HG02840 (cell line): ENCODE measurements around the gene ZFPM1.
"Not testable (repeated sequence)": the region's sequence is repeated elsewhere in the genome, so short reads cannot be mapped to it uniquely, and the experiment has no call there.

Source experiments
- ATAC-seq: cut with Tn5 transposase; IDR thresholded peaks from one replicate; pipeline ENCODE4 v1.9.1; 2021; ENCODE audit warnings: mild to moderate bottlenecking, moderate library complexity, moderate number of reproducible peaks; ENCODE audit not compliant: unreplicated experiment, low FRiP score

Gene ZFPM1

DNA sequence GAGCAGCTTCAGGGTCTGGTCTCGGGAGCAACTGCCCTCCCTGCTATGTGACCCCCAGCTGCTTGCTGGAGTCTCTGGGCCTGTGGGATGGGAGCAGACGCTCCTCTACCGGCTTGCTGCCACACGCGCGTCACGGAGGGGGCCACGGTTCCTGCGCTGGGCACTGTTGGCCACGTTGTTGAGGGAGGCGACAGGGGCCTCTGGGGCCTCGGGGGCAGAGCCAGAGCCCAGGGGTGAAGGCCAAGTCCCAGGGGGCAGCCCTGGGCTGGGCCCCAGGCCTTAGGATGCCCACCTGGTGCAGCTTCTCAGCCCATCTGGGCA lies 56.6 kb downstream of the ZFPM1 start:
- no peak for ATAC-seq

DNA sequence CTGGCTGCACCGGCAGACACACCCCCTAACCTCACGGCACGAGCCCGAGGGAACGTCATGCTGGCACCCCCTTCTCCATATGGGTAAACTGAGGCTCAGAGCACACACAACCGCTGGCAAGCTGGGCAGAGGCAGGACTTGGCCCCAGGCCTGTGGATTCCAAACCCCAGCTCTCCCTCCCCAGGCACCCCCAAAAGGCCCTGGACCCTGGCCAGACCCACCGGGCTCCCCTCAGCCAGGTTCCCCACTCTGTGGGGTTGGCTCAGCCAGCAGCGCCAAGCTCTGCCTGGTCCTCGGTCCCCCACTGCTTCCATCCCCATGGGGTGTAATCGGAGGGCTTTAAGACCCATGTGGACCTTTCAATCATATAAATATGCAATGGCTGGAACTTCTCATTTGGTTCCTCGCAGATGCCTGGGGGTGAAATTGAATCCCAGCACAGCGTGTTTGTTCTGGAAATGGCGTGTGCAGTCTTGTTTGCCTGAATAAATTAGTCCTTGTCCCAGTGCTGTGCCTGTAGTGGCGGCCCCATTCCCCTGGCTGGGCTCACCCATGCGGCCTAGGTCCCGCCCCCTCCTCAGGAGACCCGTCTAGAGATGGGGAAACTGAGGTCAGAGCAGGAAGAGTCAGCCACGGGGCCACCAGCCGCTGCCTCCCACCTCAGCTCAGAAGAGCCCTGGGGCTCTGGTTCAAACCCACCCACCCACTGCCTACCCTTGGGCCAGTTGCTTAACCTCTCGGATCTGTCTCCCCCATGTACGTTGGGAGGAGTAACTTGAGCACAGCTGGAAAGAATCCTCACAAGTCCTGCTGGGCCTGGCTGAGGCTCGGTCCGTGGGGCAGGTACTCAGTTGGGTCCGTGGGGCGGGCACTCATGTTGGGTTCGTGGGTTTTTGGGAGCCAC lies 57.3 kb downstream of the ZFPM1 start:
- ATAC-seq = no peak

DNA sequence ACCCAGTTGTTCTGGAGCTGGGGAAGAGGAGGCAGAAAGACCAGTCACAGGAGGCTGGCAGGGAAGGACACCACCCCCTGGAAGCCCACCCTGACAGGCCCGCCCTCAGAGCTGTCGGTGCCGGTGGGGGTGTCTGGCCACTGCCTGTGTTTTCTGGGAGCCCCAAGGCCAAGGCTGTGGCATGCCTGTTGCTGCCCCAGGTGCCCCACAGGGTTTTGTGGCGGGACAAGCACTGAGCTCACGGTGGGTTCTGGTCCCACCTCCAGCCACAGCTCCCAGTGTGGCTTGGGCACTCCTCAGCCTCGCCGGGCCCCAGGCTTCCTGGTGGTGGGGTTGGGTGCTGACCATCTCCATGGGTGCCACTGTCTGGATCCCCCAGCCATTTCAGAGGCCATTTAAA lies 58.0 kb downstream of the ZFPM1 start:
- ATAC-seq = no peak

DNA sequence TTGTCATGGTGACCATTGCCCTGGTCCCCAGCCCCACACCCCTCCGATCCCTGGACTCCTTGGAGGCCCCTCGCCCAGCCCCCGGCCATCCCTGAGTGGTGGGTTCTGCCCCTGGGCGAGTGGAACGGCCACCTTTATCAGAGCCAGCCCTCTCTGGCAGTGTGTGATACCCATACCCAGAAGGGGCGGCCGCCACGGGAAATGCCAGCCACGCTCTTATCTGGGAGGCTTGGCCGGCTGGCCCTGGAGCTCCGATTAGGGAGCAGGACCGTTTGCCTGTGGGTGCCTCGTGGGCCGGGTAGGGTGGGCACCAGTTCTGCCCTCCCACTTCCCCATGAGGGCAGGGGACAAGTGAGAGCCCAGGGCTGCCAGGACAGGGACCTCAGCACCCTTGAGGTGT lies 58.8 kb downstream of the ZFPM1 start:
- no peak for ATAC-seq

DNA sequence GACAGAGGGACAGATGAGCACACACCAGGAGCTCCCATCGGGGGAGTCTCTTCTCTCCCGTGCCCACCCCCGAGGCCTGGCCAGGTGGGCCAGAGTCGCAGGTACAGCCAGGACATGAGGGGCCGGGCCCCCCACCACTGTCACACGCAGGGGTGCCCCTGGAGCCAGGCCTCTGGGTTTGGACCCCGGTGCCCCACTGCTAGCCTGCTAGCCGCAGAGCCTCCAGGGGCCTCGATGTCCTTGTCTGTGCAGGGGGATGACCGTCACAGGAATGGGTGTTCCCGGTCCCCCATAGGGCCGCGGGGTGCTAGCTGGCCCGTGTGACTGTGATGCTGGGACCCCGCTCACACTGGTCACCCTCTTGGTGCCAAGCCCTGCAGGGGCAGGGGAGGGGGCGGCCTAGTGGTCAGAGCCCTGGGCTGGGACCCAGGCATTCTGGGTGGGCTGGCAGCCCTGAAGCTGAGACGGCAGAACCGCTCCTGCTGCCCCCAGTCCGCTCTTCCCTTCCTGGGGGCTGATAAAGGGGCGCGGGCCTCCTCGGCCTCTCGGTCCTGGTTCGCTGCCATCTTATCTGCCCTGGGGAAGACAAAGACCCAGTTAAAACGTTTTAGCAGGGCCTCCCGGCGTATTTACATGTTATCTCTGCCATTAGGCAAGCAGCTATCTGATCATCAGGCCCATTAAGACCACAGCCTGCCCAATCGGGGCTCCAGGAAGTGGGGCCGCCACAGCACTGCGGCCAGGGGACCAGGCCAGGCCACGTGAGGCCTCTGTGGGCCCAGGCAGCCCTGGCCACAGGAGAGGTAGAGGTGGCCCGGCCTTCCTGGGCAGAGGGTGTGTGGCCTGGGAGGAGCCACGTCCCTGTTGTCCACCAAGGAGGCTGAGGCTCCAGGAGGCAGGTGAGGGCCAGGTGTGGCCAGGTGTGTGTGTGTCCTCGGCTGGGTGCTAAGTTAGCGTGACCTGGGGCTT lies 59.9 kb downstream of the ZFPM1 start:
- ATAC-seq = no peak

DNA sequence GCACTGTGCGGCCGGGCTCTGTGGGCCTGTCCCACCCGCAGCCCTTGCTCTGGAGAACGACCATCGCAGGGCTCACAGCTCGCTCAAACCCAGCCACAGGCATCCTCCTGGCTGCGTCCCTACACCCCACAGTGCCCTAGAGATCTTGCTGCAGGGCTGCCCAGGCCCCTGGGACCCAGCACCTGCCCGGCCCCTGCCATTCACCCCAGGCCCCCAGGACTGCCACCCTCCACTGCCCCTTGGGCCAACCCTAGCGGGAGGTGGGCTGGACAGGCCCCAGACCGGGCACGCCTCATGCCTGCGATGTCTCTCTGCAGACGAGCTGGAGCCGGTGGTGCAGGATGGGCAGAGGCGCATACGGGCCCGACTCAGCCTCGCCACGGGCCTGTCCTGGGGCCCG lies 61.0 kb downstream of the ZFPM1 start:
- ATAC-seq = no peak

DNA sequence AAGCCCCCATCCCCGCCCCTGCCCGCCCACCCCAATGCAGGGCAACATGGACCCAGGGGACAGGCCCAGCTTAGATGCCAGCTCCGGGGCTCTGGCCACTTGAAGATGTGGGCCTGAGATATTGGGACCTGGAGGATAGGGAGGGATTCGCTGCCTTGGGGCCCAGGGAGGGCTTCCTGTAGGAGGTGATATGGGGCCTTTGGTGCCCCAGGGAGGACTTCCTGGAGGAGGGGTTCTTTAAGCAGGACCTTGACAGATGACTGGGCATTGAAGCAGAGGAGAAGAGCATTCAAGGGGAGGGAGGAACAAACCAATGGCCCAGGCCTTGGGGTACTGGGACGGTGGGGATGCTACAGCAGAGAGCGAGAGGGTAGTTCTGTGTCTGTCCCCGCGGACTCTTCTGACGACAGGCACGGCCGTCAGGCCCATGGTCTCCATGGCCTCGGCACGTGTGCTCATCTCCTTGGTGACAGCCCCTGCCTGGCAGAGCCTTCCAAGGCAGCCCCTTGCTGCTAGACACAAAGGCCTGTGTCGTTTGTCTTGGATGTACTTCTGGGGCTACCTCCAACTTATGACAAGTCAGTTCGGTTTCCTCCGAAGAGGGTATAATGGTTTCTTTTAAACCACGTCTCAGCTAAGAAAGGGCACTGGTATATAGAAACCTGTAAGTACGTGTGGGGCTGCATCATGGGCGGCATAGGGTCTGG lies 61.6 kb downstream of the ZFPM1 start:
- ATAC-seq = no peak

DNA sequence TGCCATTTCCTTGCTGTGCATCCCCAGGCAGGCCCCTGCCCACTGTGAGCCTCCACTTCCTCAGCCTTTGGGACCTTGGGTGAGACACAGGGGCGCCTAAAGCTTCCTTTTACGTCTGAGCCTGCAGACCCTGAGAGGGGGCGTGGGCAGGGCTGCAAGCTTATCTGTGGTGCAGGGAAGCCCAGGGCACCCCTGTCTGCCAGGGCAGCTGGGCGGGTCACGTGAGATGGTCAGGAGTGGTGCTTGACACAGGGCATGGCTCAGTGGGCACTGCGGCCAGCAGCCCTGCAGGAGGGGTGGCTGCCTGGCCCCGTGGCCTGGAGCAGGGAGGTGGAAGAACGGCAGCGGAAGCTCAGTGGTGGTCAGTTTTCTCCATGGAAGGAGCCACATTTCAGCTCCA lies 62.3 kb downstream of the ZFPM1 start:
- ATAC-seq = no peak

DNA sequence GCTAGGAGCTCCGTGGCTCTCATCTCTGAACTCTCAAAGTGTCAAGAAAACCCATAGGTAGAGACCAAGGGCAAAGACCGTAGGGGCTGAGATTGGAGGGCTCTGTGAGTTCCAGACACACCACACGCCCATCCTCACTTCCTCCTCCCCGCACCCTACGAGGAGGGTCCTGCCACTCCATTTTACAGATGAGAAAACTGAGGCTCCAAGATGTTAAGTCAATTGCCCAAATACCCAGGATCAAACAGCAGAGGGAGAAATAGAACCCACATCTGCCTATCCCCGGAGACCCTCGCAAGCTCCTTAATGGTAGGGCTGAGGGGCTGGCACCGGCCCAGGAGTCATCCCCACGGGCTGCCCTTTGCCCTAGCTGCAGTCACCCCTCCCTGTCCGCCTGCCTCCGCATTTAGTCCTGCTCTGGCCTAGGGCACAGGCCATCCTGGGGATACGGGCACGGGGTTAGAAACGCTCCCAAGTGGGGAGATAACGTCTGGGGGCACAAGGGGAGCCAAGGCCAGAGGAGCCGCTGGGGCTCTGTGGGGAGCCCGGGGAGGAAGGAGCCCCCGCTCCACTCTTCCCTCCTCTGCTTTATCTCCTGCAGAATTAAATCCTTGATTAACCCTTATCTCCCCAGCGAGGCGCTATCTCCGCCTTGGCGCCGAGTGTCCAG lies 63.0 kb downstream of the ZFPM1 start:
- ATAC-seq = no peak

DNA sequence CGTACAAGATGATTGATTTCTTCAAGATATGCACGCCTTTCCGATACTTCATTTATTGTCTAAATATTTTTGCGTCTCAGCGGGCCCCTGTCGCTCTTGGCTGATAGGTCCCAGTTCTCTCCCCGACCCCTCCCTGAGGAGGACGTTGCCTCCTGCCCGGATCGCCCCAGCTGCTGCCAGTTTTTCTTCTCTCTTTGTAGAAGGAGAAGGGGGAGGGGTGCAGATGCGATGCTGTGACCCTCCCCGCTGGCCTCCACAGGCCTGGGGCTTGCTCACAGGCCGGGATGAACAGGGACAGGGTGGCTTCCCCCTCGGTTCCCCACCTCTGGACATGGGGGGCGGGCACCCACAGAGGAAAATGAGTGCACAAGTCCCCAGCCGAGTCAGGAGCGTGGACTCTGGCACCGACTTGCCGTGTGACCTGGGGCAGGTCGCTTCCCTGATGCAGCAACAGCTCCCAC lies 63.6 kb downstream of the ZFPM1 start:
- ATAC-seq = no peak

DNA sequence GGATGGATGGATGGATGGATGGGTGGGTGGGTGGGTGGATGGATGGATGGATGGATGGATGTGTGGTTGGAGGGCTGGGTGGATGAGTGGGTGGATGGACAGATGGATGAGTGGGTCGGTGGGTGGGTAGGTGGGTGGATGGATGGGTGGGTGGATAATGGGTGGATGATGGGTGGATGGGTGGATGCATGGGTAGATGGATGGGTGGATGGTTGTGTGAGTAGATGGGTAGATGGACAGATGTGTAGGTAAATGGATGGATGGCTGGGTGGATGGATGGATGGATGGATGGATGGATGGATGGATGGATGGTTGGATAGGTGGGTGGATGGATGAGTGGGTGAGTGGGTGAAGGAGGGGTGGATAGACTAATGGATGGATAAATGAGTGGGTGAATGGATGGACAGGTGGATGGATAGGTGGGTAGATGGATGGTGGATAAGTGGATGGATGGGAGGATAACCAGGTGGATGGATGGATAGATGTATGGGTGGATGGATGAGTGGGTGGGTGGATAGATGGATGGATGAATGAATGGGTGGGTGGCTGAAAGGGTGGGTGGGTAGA lies 64.2 kb downstream of the ZFPM1 start:
- ATAC-seq = not testable (repeated sequence)

DNA sequence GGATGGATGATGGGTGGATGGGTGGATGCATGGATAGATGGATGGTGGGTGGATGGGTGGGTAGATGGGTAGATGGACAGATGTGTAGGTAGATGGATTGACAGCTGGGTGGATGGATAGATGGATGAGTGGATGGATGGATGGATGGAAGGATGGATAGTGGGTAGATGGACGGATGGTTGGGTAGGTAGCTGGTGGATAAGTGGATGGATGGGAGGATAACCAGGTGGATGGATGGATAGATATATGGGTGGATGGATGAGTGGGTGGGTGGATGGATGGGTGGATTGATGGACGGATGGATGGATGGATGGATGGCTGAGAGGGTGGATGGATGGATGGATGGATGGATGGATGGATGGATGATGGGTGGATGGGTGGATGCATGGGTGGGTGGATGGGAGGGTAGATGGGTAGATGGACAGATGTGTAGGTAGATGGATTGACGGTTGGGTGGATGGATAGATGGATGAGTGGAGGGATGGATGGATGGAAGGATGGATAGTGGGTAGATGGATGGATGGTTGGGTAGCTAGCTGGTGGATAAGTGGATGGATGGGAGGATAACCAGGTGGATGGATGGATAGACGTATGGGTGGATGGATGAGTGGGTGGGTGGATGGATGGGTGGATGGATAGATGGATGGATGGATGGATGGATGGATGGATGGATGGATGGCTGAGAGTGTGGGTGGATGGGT lies 65.5 kb downstream of the ZFPM1 start:
- ATAC-seq = not testable (repeated sequence)

DNA sequence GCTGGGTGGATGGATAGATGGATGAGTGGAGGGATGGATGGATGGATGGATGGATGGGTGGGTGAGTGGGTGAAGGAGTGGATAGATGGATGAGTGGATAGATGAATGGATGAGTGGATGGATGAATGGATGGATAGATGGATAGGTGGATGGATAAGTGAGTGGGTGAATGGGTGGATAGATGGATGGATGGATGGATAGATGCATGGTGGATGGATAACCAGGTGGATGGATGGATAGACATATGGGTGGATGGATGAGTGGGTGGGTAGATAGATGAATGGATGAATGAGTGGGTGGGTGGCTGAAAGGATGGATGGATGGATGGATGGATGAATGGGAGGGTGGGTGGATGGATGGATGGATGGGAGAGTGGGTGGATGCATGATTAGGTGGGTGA lies 66.2 kb downstream of the ZFPM1 start:
- ATAC-seq = no peak

DNA sequence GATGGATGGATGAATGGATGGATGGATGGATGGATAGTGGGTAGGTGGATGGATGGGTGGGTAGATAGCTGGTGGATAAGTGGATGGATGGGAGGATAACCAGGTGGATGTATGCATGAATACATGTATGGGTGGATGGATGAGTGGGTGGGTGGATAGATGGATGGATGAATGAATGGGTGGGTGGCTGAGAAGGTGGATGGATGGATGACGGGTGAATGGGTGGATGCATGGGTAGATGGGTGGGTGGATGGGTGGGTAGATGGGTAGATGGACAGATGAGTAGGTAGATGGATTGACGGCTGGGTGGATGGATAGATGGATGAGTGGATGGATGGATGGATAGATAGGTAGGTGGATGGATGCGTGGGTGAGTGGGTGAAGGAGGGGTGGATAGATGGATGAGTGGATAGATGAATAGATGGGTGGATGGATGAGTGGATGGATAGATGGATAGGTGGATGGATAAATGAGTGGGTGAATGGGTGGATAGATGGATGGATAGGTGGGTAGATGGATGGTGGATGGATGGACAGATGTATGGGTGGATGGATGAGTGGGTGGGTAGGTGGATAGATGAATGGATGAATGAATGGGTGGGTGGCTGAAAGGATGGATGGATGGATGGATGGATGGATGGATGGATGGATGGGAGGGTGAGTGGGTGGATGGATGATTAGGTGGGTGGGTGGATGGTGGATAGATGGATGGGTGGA lies 67.0 kb downstream of the ZFPM1 start:
- no peak for ATAC-seq

DNA sequence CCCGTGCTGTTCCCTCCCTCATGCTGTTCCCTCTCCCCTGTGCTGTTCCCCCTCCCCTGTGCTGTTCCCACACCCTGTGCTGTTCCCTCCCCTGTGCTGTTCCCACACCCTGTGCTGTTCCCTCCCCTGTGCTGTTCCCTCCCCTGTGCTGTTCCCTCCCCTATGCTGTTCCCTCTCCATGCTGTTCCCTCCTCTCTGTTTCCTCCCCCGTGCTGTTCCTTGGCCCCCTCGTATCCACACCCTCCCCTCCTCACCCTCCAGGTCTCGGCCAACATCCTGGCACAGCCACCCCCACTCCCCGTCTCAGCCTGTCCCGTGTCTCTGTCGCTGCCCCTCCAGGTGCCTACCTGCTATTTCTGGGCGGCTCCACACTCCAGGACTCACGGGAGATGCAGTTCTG lies 68.6 kb downstream of the ZFPM1 start:
- no peak for ATAC-seq

DNA sequence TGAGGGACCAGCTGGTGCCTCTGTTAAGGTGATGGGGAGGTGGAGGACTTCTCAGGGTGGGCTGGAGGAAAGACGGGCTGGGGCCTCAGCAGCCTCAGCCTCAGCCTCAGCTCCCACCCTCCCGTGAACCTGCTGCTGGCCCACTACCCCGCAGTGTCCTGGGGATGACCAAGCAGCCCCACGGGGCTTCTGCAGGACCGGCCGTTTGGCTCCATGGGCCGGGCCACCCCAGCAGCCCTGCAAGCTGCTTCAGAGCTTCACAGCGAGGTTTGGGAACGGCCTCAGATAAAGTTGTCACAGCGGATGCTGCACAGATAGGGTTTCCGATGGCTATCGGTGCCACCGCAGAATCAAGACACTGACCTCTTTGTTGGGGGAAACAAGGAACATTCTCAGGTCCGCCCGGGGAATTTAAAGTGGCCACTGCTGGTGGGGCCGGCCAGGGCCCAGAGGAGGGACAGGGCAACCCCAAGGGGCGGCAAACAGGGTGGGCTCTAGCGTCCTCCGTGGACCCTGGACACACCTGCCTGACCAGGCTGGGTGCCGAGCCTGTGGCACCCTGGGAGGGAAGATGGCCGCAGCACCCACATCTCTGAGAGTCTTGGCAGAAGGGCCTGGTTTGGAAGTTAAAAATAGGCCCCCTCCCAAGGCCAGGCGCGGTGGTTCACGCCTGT lies 69.3 kb downstream of the ZFPM1 start:
- ATAC-seq = no peak

DNA sequence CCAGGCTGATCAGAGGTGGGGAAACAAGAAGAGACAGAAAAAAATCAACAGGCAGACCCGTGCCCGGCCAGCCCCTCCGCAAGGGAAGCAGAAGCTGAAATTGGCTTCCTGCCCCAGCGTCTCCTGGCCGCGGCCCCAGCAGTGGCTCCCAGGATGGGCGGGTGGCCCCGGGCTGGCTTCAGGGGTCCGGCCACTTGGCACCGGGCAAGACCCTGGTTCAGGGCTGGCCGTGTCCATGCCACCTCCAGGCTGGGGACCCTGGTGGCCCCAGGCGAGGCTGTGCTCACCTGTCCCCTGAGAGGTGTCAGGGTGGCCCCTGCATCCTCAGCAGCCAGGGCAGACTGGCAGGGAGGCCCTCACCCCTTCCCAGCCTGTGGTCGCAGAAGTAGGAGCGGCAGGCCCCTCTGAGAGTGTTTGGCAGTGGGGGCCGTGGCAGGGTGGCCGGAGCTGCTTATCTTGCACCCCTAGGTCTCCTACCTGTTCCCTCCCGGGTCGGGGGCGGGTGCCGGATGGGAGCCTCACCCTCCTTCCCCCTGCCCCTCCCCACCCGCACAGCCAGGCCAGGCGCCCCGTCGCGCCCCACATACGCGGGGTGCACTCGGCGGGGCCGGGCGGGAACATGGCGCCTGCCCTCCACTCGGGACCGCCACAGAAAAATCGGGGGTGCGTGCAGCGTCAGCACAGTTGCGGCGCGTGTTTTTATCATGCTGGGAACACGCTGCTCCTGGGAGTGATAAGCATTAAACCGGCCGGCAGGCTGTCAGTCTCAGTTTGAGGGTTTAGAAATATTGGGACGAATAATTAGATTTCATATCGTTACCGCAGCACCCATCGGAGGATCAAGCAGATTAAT lies 70.5 kb downstream of the ZFPM1 start:
- no peak for ATAC-seq
